ENCODE measurements around the gene HADH.

The HADH gene

DNA sequence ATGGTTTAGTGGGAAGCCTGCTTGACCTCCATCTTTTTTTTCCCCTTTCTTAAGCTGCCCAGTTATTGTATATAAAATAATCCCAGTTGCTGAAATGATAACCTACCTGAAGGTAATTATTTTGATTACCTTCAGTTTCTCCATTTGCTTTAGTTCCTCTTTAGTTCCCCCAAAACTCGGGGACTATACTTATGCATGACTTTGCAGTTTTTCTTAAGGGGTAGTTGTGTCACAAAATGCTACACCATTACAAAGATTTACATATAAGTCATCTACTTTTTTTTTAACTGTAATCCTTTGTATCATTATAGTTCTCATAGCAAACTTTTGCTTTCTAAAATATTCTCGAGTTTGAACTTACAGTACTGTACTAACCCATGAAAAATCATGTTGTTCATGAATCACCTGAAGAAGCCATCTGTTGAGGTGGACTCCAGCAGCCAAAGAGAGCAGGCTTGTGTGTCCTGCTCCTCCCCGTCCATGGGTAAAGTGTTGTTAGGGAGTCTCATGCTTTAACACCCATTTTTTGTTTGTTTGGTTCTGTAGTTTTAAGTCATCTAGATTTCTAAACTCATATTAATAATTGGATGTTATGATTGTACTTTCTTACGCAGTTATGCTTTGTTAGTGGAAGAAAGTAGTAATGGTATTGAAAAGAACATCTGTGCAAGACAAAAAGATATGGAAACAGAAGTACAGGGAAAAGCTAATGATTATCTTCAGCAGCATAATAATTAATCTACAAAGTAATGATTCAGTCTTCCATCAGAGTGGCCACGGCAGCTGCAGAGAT, 34.6 kb downstream of the HADH start (continued):
- TF ChIP-seq, protein P1, sequence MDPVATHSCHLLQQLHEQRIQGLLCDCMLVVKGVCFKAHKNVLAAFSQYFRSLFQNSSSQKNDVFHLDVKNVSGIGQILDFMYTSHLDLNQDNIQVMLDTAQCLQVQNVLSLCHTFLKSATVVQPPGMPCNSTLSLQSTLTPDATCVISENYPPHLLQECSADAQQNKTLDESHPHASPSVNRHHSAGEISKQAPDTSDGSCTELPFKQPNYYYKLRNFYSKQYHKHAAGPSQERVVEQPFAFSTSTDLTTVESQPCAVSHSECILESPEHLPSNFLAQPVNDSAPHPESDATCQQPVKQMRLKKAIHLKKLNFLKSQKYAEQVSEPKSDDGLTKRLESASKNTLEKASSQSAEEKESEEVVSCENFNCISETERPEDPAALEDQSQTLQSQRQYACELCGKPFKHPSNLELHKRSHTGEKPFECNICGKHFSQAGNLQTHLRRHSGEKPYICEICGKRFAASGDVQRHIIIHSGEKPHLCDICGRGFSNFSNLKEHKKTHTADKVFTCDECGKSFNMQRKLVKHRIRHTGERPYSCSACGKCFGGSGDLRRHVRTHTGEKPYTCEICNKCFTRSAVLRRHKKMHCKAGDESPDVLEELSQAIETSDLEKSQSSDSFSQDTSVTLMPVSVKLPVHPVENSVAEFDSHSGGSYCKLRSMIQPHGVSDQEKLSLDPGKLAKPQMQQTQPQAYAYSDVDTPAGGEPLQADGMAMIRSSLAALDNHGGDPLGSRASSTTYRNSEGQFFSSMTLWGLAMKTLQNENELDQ (tag by site-specific recombination; IDR thresholded peaks at IDR 0.05; ENCODE audit: low read depth): no peak

DNA sequence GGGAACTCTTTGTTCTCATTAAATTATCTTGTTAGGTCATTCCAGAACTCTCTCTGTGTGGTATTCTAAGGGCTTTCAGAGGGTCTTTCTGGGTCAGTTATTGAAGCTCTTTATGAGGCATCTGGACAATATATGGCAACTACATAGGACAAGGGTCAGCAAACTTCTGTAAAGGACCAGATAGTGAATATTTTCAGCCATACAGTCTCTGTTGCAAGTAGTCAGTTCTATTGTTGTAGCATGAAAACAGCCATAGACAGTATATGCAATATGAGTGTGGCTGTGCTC, 35.1 kb downstream of the HADH start:
- Histone ChIP-seq H3K36me3 (ENCODE audit: control insufficient read depth in 2 of 2, insufficient read depth in 1 of 2, low read length in 2 of 2) (peaks cover 13 to 87% of the 10 kb centered on the region in 2 experiments), H3K9me3 (ENCODE audit: control insufficient read depth, insufficient read depth, low read depth, low read length) (no peaks in the 10 kb centered on the region), H3K27ac (ENCODE audit: extremely low read depth, low read depth, low read length) (no peak overlapping the region), H3K4me1 (ENCODE audit: control insufficient read depth, insufficient read depth, low read length) (no peaks in the 10 kb centered on the region), H3K4me3 (ENCODE audit: low read depth, low read length) (no peak overlapping the region)
- ChIA-PET POLR2A (no interaction called here), CTCF (interaction anchor here (1.0 to 1.7 kb wide), 2 partner anchors 547 to 1381 kb away, joined by 4 to 5 read pairs; no protein-coding TSS in a partner anchor)
- no peak for TF ChIP-seq ZNF600 (tag by site-specific recombination; IDR thresholded peaks at IDR 0.05)
- TF ChIP-seq ZFP69B (tag by site-specific recombination; IDR thresholded peaks at IDR 0.05): no peak
- TF ChIP-seq ZNF629 (tag by site-specific recombination; IDR thresholded peaks at IDR 0.05): no peak
- TF ChIP-seq ZNF623 (tag by site-specific recombination; IDR thresholded peaks at IDR 0.05): no peak
- TF ChIP-seq, protein P2, sequence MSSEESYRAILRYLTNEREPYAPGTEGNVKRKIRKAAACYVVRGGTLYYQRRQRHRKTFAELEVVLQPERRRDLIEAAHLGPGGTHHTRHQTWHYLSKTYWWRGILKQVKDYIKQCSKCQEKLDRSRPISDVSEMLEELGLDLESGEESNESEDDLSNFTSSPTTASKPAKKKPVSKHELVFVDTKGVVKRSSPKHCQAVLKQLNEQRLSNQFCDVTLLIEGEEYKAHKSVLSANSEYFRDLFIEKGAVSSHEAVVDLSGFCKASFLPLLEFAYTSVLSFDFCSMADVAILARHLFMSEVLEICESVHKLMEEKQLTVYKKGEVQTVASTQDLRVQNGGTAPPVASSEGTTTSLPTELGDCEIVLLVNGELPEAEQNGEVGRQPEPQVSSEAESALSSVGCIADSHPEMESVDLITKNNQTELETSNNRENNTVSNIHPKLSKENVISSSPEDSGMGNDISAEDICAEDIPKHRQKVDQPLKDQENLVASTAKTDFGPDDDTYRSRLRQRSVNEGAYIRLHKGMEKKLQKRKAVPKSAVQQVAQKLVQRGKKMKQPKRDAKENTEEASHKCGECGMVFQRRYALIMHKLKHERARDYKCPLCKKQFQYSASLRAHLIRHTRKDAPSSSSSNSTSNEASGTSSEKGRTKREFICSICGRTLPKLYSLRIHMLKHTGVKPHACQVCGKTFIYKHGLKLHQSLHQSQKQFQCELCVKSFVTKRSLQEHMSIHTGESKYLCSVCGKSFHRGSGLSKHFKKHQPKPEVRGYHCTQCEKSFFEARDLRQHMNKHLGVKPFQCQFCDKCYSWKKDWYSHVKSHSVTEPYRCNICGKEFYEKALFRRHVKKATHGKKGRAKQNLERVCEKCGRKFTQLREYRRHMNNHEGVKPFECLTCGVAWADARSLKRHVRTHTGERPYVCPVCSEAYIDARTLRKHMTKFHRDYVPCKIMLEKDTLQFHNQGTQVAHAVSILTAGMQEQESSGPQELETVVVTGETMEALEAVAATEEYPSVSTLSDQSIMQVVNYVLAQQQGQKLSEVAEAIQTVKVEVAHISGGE (tag by site-specific recombination; conservative IDR thresholded peaks at IDR 0.05; ENCODE audit: low read depth): no peak
- TF ChIP-seq ZNF664 (tag by site-specific recombination; IDR thresholded peaks at IDR 0.05): no peak
- TF ChIP-seq KLF16 (tag by site-specific recombination; IDR thresholded peaks at IDR 0.05): no peak
- no peak for TF ChIP-seq ZEB2 (tag by site-specific recombination; IDR thresholded peaks at IDR 0.05)
- TF ChIP-seq, protein P3, sequence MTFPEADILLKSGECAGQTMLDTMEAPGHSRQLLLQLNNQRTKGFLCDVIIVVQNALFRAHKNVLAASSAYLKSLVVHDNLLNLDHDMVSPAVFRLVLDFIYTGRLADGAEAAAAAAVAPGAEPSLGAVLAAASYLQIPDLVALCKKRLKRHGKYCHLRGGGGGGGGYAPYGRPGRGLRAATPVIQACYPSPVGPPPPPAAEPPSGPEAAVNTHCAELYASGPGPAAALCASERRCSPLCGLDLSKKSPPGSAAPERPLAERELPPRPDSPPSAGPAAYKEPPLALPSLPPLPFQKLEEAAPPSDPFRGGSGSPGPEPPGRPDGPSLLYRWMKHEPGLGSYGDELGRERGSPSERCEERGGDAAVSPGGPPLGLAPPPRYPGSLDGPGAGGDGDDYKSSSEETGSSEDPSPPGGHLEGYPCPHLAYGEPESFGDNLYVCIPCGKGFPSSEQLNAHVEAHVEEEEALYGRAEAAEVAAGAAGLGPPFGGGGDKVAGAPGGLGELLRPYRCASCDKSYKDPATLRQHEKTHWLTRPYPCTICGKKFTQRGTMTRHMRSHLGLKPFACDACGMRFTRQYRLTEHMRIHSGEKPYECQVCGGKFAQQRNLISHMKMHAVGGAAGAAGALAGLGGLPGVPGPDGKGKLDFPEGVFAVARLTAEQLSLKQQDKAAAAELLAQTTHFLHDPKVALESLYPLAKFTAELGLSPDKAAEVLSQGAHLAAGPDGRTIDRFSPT (tag by site-specific recombination; IDR thresholded peaks at IDR 0.05): no peak
- TF ChIP-seq MZF1 (tag by site-specific recombination; IDR thresholded peaks at IDR 0.05; ENCODE audit: borderline replicate concordance): no peak
- TF ChIP-seq, protein P4, sequence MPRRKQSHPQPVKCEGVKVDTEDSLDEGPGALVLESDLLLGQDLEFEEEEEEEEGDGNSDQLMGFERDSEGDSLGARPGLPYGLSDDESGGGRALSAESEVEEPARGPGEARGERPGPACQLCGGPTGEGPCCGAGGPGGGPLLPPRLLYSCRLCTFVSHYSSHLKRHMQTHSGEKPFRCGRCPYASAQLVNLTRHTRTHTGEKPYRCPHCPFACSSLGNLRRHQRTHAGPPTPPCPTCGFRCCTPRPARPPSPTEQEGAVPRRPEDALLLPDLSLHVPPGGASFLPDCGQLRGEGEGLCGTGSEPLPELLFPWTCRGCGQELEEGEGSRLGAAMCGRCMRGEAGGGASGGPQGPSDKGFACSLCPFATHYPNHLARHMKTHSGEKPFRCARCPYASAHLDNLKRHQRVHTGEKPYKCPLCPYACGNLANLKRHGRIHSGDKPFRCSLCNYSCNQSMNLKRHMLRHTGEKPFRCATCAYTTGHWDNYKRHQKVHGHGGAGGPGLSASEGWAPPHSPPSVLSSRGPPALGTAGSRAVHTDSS (tag by site-specific recombination; IDR thresholded peaks at IDR 0.05): no peak
- TF ChIP-seq FEZF1 (tag by site-specific recombination; IDR thresholded peaks at IDR 0.05): no peak
- TF ChIP-seq GFI1B (tag by site-specific recombination; IDR thresholded peaks at IDR 0.05): no peak
